Activated CD8-positive, alpha-beta memory T cell treated with anti-CD3 and anti-CD28 coated beads, Interleukin-2, amount 50 U/mL, for 24 hours (primary cell): ENCODE data around the gene SLC12A6.

Experiments used
- DNase-seq: peaks from one replicate; pipeline ENCODE4 v3.0.0-alpha.2; 2020; ENCODE audit errors: extremely low read depth

SLC12A6 gene

DNA sequence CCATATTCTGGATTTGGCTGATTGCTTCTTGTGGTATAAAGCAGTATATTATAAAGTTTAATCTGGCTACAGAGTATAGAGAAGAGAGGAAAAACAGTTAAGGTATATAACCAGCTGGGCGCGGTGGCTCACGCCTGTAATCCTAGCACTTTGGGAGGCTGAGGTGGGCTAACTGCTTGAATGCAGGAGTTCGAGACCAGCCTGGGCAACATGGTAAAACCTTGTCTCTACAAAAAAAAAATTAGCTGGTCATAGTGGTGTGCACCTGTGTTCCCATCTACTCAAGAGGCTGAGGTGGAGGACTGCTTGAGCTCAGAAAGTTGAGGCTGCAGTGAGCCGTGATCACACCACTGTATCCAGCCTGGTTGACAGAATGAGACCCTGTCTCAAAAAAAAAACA lies 7.3 kb downstream of the SLC12A6 start:
- no peak for DNase-seq

DNA sequence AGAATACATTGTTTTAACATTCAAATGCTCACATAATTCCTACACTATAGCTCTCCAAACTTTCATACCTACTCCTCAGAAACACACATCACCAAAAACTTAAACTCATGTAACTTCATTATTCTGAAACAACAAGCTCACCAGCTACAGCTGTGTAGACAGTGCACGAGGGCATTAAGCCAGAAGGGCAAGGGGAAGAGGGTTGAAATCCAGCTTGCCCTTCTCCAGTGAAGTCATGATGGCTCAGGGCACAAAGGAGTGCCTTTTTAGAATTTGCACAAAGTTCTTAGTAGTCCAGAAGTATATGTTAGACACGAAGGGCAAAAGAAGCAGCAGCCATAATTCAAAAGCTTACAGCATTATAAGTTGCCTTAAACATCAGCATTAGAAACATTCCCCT lies 8.6 kb downstream of the SLC12A6 start:
- no peak for DNase-seq

DNA sequence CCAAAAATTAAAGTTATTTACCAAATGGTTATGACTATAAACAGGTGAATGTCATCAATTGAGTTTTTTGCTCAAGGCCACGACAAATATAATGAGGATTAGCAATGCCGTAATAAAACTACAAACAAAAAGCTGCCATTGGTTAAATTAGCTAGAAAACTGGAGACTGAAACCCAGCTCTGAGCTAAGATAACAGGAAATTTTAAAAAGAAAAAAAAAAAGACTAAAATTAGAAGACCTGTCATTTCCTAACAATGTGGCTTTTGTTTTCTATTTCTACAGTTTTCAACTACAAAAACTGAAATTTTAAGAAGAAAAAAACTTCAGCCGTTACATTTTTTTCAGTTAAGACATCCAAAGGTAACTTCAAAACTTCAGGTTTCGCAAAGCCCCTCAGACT lies 9.7 kb downstream of the SLC12A6 start:
- DNase-seq, result no peak

DNA sequence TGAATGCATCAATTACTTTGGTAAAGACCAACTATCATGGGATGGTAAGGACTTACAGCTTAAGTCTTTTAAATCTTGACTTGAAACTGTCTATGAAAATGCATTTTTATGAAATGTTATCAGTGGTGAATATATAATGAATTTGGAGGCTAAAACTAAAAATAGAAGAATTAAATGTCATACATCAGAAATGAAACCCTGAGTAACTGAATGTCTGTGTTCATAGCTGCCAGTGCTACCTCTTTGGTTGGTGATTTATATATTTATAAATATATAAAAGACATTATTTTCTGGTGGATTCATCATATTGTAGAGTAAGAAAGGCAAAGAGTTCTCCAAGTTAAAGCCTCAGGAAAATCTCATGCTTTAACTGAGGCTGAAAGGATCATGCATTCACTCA lies 12.2 kb downstream of the SLC12A6 start:
- DNase-seq, result no peak

DNA sequence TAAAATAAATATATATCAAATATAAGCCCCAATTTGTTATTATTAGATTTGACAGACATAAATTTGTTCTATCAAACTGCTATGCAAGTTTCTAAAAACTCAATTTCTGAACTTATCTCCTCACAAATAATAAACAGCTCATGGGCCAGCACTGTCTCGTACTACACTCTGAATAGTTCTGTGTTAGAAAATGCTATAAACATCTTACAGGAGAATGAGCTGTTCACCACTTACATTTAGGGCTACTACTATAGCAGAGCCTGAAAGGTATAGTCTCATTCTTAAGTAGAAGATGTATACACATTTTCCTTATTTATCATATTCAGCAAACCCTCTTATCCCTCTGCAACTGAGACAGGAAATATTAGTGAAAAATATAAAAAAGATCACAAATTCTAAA lies 12.6 kb downstream of the SLC12A6 start:
- DNase-seq, result no peak

DNA sequence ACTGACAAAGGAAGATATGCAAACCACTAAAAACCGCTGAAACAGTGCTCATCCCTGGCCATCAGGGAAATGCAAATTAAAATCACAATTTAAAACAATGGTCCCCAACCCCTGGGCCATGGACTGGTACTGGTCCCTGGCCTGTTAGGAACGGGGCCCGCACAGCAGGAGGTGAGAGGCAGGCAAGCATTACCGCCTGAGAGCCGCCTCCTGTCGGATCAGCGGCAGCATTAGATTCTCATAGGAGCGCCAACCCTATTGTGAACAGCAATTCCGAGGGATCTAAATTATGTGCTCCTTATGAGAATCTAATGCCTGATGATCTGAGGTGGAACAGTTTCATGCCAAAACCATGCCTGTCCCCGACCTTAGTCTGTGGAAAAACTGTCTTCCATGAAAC lies 14.4 kb downstream of the SLC12A6 start:
- no peak for DNase-seq

DNA sequence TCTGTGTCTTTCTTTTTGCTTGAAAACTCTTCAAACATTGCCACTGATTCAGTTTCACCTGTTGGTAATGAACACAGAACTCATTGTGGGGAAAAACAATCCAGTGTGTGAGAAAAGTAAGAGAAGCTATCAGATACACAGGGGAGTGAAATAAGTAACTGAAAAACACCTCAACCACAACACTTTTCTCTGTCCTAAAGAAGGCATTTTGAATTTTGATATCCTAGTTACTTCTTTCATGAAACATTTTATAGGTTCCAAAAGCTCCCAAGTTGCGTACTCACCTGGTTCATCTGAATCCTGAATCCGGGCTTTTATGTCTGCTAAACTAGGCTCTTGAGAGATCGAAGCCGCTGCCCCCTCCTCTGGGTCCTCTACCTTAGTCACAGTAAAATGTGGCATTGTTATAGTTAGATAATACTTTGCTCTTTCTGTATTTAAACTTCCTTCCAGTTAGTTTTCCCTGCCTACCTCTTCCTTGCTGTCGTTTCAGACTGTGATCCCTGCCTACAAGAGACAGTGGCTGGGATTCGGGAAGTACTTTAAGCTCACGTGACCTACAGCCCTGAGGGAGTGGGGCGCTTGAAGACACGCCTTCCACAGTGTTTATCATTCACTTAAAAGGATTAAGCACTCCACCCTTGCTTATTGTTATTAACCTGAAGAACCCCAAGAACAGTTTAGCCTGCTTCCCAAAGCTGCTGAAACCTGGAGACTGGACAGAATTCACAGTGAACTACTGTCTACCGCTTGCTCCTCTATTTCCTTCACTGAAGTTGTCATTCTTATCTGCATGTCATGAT lies 19.1 kb downstream of the SLC12A6 start:
- DNase-seq, result no peak

DNA sequence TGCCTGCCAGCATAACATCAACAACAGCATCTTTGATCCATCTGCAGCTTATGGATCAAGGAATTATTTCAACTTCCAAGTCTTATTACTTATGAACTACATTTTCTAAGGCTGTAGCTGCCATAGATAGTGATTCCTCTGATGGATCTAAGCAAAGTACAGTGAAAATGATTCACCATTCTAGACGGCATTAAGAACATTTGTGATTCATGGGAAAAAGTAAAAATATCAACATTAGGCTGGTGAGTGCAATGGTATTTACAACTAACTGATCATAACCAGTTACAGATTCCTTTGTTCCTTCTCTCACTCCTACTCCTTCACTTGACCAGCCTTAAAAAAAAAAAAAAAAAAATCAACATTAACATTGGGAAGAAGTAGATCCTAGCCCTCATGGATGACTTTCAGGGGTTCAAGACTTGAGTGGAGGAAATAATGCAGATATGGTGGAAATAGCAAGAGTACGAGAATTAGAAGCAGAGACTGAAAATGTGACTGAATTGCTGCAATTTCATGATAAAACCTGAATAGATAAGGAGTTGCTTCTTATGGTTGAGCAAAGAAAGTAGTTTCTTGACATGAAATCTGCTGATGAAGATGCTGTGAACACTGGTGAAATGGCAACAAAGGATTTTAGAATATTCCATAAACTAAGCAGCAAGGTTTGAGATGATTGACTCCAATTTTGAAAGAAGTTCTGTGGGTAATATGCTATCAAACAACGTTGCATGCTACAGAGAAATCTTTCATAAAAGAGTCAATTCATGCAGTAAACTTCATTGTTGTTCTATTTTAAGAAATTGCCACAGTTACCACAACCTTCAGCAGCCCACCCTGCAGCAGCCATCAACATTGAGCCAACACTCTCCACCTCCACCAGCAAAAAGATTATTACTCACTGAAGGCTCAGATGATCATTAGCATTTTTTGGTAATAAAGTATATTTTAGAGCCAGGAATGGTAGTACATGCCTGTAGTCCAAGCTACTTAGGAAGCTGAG lies 22.8 kb downstream of the SLC12A6 start:
- no peak for DNase-seq

DNA sequence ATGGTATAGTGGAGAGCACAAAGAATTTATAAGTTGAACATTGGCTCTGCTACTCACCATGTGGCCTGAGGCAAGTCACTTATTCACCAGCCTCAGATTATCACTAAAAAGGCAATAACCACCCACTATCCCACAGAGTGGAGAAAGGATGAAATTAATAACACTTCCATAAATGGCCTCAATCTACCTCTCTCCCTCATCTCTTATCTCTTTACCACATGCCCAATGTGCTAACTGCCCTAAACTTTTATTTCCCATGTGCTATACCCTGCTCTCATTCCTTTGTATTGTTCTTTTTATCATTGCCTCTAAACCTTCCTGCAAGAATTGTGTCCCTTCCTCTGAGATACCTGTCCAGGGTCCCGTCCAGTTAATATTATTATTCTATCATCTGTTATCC lies 26.0 kb downstream of the SLC12A6 start:
- no peak for DNase-seq

DNA sequence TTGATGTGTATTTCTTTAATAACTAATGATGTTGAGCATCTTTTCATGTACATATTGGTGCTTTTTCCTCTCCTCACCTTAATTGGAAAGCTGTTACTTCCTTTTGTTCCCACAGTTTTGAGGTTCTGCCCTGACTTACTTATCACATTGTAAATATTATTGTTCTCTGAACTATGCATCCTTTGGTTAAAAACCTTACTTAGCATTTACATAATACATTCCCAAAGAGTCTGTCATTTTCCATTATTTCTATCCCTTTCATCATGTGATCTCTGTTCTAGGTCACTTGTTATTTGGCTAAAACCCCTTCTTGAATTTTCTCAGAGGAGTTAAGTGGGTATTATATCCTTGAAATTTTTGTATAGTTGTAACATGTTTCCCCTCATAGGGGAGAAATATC lies 33.0 kb downstream of the SLC12A6 start:
- DNase-seq, result no peak

DNA sequence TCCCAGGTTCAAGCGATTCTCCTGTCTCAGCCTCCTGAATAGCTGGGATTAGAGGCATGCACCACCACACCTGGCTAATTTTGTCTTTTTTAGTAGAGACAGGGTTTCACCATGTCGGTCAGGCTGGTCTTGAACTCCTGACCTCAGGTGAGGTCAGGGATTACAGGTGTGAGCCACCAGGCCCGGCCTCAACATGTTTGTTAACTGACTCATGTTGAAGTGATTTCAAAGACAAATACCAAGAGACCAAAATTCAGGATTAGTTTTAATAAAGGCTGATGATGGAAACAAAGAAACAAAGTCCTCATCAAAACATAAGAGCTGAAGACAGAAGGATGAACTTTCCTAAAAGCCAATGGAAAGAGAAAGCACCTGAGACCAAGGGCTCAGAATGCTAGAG lies 36.5 kb downstream of the SLC12A6 start:
- DNase-seq, result no peak

DNA sequence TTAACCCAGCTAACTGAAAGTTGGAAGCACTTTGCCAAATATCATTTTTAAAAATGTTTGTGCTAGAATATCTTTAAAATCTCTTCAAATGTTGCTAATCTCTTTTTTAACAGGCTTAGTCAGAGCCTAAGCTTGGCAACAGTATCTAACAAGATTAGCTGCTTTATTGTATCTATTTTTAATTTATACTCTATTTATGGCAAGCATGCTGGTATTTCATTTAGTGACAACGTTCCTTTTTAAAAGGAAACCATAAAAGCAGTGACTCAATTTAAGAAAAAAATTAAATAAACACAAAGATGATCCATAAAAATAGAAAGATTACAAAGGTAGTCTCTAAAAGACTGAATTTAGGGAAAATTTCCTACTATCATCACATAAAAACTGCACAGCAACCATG lies 40.5 kb downstream of the SLC12A6 start:
- DNase-seq, result no peak

DNA sequence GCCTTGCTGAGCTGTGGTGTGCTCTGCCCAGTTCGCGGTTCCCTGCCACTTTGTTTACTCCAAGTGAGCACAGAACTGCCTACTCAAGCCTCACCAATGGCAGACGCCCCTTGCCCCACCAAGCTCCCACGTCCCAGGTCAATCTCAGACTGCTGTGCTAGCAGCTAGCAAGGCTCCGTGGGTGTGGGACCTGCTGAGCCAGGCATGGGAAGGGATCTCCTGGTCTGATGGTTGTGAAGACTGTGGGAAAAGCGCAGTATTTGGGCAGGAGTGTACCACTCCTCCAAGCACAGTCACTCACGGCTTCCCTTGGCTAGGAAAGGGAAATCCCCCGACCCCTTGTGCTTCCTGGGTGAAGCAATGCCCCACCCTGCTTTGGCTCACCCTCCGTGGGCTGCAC lies 45.0 kb downstream of the SLC12A6 start:
- DNase-seq, result no peak

DNA sequence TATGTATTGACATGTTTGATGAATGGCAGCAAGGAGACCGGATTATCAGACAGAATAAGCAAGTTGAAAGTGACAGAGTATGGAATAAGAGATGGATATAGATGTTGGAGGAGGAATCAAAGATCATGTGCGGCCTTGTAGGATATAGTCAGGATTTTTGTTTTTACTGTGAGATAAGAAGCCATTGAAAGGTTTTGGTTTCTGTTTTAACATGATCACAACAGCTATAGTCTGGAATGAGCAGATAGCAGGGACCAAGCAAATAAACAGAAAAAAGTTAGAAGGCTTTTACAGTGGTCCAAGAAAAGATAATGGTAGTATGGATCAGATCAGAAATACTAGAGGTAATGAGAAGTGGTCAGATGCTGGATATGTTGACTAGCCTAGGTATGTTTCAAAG lies 52.6 kb downstream of the SLC12A6 start:
- no peak for DNase-seq

DNA sequence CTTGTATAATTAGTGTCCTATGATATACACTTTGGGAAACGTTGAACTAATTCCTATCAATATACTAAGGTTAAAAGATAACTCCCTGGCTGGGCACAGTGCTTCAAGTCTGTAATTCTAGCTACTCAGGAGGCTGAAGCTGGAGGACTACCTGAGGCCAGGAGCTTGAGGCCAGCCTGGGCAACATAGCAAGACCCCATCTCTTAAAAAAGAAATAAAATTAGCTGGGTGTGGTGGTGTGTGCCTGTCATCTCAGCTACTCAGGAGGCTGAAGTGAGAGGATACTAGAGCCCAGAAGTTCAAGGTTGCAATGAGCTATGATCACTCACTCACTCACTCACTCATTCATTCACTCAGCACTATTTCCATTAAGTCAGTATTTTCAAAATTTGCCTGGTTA lies 55.2 kb downstream of the SLC12A6 start:
- no peak for DNase-seq

DNA sequence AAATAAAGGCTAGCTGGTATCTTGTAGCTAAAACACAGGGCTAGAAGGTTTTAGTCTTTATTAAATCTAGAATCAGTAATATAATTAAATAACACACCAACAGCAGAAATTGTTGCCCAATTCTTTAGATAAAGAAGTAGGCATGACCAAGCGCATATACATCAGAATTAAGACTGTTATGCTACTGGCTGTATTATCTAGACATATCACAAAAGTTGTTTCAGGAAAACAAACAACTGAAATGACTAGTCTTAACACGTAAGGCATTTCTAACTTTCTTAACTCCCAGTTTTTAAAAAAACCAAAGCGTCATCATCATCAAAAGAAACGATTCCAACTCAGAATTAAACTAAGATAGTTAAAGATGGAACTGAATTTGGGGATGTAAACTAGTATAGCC lies 57.4 kb downstream of the SLC12A6 start:
- no peak for DNase-seq

DNA sequence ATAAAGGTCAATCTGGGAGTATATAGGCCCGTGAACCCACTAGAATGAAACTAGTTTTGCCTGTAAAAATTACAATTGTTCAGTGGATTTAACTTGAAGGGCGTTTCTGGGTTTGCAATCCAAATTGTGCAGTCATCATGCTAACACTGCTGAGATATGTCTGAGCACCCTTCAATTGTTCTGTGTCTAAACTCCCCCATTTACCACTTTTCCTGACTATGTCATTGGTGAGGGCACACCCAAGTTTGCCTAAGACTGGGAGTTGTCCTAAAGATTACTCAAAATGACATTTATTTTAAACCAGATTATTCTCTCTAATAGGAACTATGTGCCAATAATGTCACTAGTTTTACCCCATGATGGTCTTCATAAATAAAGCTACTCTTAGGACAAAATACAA lies 58.2 kb downstream of the SLC12A6 start:
- no peak for DNase-seq

DNA sequence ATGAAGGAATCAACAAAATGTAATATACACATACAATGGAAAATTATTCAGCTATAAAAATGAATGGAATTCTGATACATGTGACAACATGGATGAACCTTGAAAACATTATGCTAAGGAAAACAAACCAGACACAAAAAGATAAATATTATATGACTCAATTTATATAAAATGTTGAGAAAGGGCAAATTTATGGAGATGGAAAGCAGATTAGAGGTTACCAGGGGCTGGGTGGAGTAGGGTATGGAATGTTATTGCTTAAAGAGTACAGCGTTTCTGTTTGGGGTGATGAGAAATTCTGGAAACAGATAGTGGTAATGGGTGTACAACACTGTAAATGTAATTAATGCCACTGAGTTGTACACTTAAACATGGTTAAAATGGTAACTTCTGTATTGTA lies 61.9 kb downstream of the SLC12A6 start:
- DNase-seq, result no peak

DNA sequence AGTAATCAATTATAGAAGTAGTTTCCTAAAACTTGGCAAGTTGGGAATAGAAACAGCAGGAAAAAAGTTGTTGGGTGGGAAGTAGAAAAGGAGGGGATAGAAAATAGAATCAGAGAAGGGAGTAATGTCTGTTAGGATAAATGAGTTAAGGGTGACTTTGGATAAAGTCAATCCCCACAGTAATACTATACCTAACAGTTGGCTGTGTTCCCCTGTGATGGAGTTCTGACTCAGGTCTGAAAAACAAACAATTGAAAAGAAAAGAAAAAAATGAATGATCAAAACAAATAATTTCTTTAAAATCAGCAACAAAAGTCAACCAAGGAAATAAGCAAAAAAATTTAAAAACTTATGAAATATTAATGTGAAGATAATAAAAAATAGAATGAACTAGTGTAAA lies 62.4 kb downstream of the SLC12A6 start:
- DNase-seq, result no peak

DNA sequence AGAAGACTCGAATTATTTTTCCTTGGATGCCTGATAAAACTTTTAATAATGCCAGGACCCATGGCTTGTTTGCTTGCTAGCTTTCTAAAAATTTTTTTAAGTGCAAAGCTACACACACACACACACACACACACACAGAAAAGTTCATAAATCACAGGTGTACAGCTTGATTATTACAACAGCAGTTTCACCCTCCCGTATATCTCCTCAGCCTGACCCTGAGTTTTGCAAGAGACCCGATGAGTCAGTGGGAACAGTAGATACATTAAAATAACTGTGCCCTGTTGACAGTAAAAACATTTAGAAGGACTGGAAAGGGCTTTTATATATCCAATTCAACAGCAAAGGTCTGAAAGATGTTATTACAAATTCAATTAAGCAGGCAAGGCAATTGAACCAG lies 66.1 kb downstream of the SLC12A6 start:
- DNase-seq, result no peak

DNA sequence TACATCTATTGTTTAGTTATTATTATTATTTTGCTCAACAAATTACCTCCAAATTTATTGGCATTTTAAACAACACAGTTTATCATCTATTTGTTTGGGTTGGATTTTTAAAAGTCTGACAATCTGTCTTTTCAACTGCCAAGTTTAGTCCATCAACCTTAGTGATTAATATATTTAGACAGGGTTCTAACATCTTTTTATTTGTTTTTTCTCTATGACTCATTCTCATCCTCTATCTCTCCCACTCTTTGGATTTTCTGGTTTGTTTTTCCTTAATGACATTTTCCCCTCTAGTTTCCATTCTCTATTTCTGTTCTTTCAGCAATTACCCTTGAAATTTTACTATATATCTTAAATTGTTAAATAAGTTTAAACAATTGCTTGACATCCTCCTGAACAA lies 70.8 kb downstream of the SLC12A6 start:
- no peak for DNase-seq

DNA sequence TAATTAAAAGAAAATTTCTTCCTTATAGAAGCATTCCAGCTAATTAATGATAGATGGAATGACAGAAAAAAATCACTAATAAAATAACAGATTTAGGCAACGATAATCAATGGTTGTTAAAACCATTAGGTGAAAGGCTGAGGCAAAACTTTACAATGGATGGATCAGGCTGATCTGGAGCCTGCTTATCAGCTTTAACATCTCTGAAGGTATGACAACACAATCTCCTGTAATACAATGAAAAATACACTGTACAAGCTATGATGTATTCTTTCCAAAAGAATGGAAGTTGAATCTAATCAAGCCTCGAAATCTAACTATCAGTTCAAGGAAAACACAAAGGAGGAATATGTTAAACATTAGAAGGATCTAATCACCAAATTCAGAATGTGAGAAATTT lies 73.5 kb downstream of the SLC12A6 start:
- no peak for DNase-seq

DNA sequence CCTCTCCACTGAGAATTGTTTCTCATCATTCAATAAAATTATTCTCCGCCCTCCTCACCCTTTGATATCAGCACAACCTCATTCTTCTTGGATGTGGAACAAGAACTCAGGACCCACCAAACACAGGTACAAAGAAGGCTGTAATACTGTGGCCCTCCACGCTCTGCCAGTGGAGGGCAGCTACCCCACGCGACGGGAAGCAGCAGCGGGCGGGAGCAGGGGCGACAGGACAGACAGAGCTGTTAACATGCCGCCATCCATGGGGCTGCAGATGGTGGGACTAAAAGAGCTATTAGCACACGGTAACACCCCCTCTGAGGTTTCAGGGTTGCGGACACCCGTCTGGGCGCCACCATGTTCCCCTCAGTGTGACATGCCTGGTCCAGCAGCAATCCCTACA lies 75.2 kb downstream of the SLC12A6 start:
- DNase-seq, result no peak
